ENCODE measurements around the gene WRNIP1. TPM values are rescaled to one million over a fixed set of nuclear protein-coding genes. Genes with fewer than 3 reads are reported as not detected.
A peak's percentile ranks its signal among the peaks of the same experiment; 100 is the strongest.

The WRNIP1 gene
- total RNA-seq, 4 donors from 2014 or later = 51.9 to 66.0 (median 57.3) TPM

- intact Hi-C loops (cut with DNase I; ENCODE audit: low total_unique reads) (no loop called here), in situ Hi-C loops (cut with MboI; ENCODE audit: low sequenced_read_pairs in 4 of 4) (no loop called here)
- Histone ChIP-seq H3K27me3 (no peaks in the 10 kb centered on the region), H3K9me3 (no peaks in the 10 kb centered on the region), H3K36me3 (no peaks in the 10 kb centered on the region), H3K27ac (no peak overlapping the region), H3K4me1 (peaks cover 12 to 19% of the 10 kb centered on the region in 2 donors), H3K4me3 (no peak overlapping the region)
- TF ChIP-seq POLR2A (IDR thresholded peaks at IDR 0.05) (no peak), CTCF (IDR thresholded peaks at IDR 0.05 in 4 of 5, conservative IDR thresholded peaks at IDR 0.05 in 1 of 5) (no peak)
- DNase-seq = no peak
- ATAC-seq = no peak
Measured at GRCh38 chr6:2810092-2810671, 45.0 kb downstream of the WRNIP1 start.

- Histone ChIP-seq H3K27ac (no peak overlapping the region), H3K27me3 (no peaks in the 10 kb centered on the region), H3K9me3 (no peaks in the 10 kb centered on the region), H3K4me3 (no peak overlapping the region), H3K4me1 (peaks cover 7 to 9% of the 10 kb centered on the region in 2 donors), H3K36me3 (no peaks in the 10 kb centered on the region)
- intact Hi-C loops (cut with DNase I; ENCODE audit: low total_unique reads) = no loop called here
- no peak for ATAC-seq
- in situ Hi-C loops (cut with MboI; ENCODE audit: low sequenced_read_pairs in 4 of 4) = no loop called here
- no peak for TF ChIP-seq CTCF (IDR thresholded peaks at IDR 0.05 in 4 of 5, conservative IDR thresholded peaks at IDR 0.05 in 1 of 5)
- TF ChIP-seq POLR2A (IDR thresholded peaks at IDR 0.05) = no peak
- no peak for DNase-seq
Measured at GRCh38 chr6:2812695-2813094, 47.5 kb downstream of the WRNIP1 start.

- DNase-seq (no peak), ATAC-seq (no peak)
- Histone ChIP-seq H3K9me3 (no peaks in the 10 kb centered on the region), H3K4me1 (peaks cover 23 to 25% of the 10 kb centered on the region in 2 donors), H3K36me3 (no peaks in the 10 kb centered on the region), H3K4me3 (no peak overlapping the region), H3K27me3 (no peaks in the 10 kb centered on the region), H3K27ac (no peak overlapping the region)
- in situ Hi-C loops (cut with MboI; ENCODE audit: low sequenced_read_pairs in 4 of 4) (no loop called here), intact Hi-C loops (cut with DNase I; ENCODE audit: low total_unique reads) (no loop called here)
- TF ChIP-seq CTCF (IDR thresholded peaks at IDR 0.05 in 4 of 5, conservative IDR thresholded peaks at IDR 0.05 in 1 of 5) = no peak
Measured at GRCh38 chr6:2816158-2816557, 51.0 kb downstream of the WRNIP1 start.

GRCh38 chr6:2817903-2818443 is 52.8 kb downstream of the WRNIP1 start:
- intact Hi-C loops (cut with DNase I; ENCODE audit: low total_unique reads) = no loop called here

More at GRCh38 chr6:2817903-2818443, 52.8 kb downstream of the WRNIP1 start:
- Histone ChIP-seq H3K27me3 (no peaks in the 10 kb centered on the region), H3K4me3 (peak overlapping the region in 2 of 4 donors; percentile 17), H3K27ac (peak overlapping the region in 2 of 4 donors; percentile 19 to 30), H3K9me3 (no peaks in the 10 kb centered on the region), H3K4me1 (peaks cover 25 to 26% of the 10 kb centered on the region in 2 donors), H3K36me3 (no peaks in the 10 kb centered on the region)
- in situ Hi-C loops (cut with MboI; ENCODE audit: low sequenced_read_pairs in 4 of 4) = no loop called here
- TF ChIP-seq CTCF (IDR thresholded peaks at IDR 0.05 in 4 of 5, conservative IDR thresholded peaks at IDR 0.05 in 1 of 5) (no peak), POLR2A (IDR thresholded peaks at IDR 0.05) (no peak)
- no peak for DNase-seq
- ATAC-seq = peak; percentile 59 to 66

Data from gastrocnemius medialis (tissue), 4 donors.